Measurements from ENCODE around the gene MKRN2OS. TPM values are rescaled to one million over a fixed set of nuclear protein-coding genes. Genes with fewer than 3 reads are reported as not detected.

Gene MKRN2OS
- total and polyA plus RNA-seq, 2 donors (not counting 3 experiments of a cell fraction or from before 2014, with no cell fraction given) = not detected

DNA sequence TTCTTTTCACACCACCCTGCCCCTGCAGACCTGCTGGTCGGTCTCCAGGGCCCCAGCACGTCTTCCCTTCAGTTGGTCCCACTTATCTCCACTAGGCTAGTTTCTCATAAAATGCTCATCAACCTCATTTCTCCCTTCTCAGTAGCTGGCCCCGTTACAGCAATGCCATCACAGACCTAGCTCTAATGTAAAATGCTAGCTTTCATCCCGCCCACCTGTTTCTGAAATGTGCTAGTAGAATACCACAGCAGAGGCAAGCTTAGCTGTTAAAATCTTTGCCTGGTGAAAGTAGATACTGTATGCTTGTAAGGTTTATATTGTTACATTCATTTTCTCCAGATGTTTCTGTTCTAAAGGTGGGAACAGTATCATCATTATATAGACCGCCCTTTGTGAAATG lies 13.1 kb downstream of the MKRN2OS start:
- intact Hi-C loops (cut with micrococcal nuclease) (no loop called here), dilution Hi-C loops (cut with MboI; ENCODE audit: extremely low pct_ligation_motif_present, low sequenced_read_pairs) (no loop called here)
- ChIA-PET POLR2A (no interaction called here), CTCF (no interaction called here)
- Histone ChIP-seq H3K27ac (ENCODE audit: insufficient read depth, low read depth, low read length) (no peak overlapping the region), H3K4me2 (ENCODE audit: insufficient read depth, low read length) (no peak overlapping the region), H3K9me3 (replicated peaks; ENCODE audit: control insufficient read depth, insufficient read depth, low read length) (no peaks in the 10 kb centered on the region), H4K20me1 (replicated peaks; ENCODE audit: control insufficient read depth, extremely low read depth, insufficient read depth, low read length) (no peaks in the 10 kb centered on the region), H3K36me3 (ENCODE audit: control insufficient read depth in 2 of 2, extremely low read depth in 1 of 2, insufficient read depth in 2 of 2, low read length in 2 of 2) (peaks cover 5 to 8% of the 10 kb centered on the region in 2 experiments), H3K27me3 (ENCODE audit: control insufficient read depth in 2 of 2, insufficient read depth in 2 of 2, low read length in 2 of 2) (no peaks in the 10 kb centered on the region), H3K79me2 (ENCODE audit: control insufficient read depth, insufficient read depth, low read length) (no peaks in the 10 kb centered on the region), H3K4me1 (ENCODE audit: control insufficient read depth, extremely low read depth, insufficient read depth, low read length) (no peaks in the 10 kb centered on the region), H3K4me3 (replicated peaks in 1 of 3; ENCODE audit: insufficient read depth in 1 of 3, low read depth in 1 of 3, low read length in 3 of 3) (no peak overlapping the region), H3K9ac (replicated peaks; ENCODE audit: extremely low read depth, insufficient read depth, low read length) (no peak overlapping the region), H3K9me1 (replicated peaks; ENCODE audit: control insufficient read depth, extremely low read depth, insufficient read depth, low read length) (no peaks in the 10 kb centered on the region), H2AFZ (ENCODE audit: low read depth, low read length) (no peak overlapping the region)
- no peak for TF ChIP-seq GATA2 (IDR thresholded peaks at IDR 0.05; ENCODE audit: insufficient read depth, insufficient read length, low read depth, low read length)
- no peak for TF ChIP-seq MYC (IDR thresholded peaks at IDR 0.05; ENCODE audit: low read depth, low read length)
- TF ChIP-seq JUN (IDR thresholded peaks at IDR 0.05; ENCODE audit: borderline replicate concordance, insufficient read depth, insufficient read length, low read depth) = no peak
- TF ChIP-seq FOS (IDR thresholded peaks at IDR 0.05; ENCODE audit: borderline replicate concordance, insufficient read depth, low read length) = no peak
- no peak for TF ChIP-seq POLR2AphosphoS5 (IDR thresholded peaks at IDR 0.05; ENCODE audit: insufficient read depth, low read depth, low read length)
- no peak for TF ChIP-seq POLR2A (IDR thresholded peaks at IDR 0.05; ENCODE audit: low read depth, low read length)
- TF ChIP-seq, protein P1, sequence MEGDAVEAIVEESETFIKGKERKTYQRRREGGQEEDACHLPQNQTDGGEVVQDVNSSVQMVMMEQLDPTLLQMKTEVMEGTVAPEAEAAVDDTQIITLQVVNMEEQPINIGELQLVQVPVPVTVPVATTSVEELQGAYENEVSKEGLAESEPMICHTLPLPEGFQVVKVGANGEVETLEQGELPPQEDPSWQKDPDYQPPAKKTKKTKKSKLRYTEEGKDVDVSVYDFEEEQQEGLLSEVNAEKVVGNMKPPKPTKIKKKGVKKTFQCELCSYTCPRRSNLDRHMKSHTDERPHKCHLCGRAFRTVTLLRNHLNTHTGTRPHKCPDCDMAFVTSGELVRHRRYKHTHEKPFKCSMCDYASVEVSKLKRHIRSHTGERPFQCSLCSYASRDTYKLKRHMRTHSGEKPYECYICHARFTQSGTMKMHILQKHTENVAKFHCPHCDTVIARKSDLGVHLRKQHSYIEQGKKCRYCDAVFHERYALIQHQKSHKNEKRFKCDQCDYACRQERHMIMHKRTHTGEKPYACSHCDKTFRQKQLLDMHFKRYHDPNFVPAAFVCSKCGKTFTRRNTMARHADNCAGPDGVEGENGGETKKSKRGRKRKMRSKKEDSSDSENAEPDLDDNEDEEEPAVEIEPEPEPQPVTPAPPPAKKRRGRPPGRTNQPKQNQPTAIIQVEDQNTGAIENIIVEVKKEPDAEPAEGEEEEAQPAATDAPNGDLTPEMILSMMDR (IDR thresholded peaks at IDR 0.05; ENCODE audit: extremely low read depth in 1 of 2, insufficient read depth in 1 of 2, low read depth in 1 of 2, low read length in 2 of 2) = no peak
- TF ChIP-seq EZH2 (IDR thresholded peaks at IDR 0.05; ENCODE audit: borderline replicate concordance, low read depth, low read length, severe bottlenecking) = no peak
- no peak for TF ChIP-seq MAX (IDR thresholded peaks at IDR 0.05; ENCODE audit: insufficient read depth, insufficient read length)
- FAIRE-seq = no peak
- DNase-seq (ENCODE audit: low read depth, low spot score) = no peak
- no TSS peak for BruUV-seq (replicated peaks)

Data from endothelial cell of umbilical vein (primary cell).